GM19438 (cell line): Measurements from ENCODE around the gene DENND4A.
"Not testable (repeated sequence)": the region's sequence is repeated elsewhere in the genome, so short reads cannot be mapped to it uniquely, and the experiment has no call there.

Experiments
- ATAC-seq: cut with Tn5 transposase; IDR thresholded peaks from one replicate; pipeline ENCODE4 v1.9.1; 2021; ENCODE audit warnings: low read depth; ENCODE audit not compliant: unreplicated experiment

The DENND4A gene

GRCh38 chr15:65819563-65819960, 27.5 kb upstream of the DENND4A start:
- no peak for ATAC-seq

GRCh38 chr15:65818927-65819562, 27.0 kb upstream of the DENND4A start:
- no peak for ATAC-seq

- ATAC-seq: no peak
Measured at GRCh38 chr15:65816441-65816840, 24.3 kb upstream of the DENND4A start.

GRCh38 chr15:65816008-65816407, 23.9 kb upstream of the DENND4A start:
- not testable (repeated sequence) for ATAC-seq

GRCh38 chr15:65814271-65814670, 22.2 kb upstream of the DENND4A start:
- not testable (repeated sequence) for ATAC-seq

- ATAC-seq: no peak
Measured at GRCh38 chr15:65812916-65813315, 20.8 kb upstream of the DENND4A start.

GRCh38 chr15:65812467-65812866, 20.4 kb upstream of the DENND4A start:
- ATAC-seq: no peak

GRCh38 chr15:65811835-65812234, 19.7 kb upstream of the DENND4A start:
- ATAC-seq: no peak

- not testable (repeated sequence) for ATAC-seq
Measured at GRCh38 chr15:65811011-65811733, 19.1 kb upstream of the DENND4A start.

- no peak for ATAC-seq
Measured at GRCh38 chr15:65806397-65806796, 14.3 kb upstream of the DENND4A start.

GRCh38 chr15:65805019-65805745, 13.1 kb upstream of the DENND4A start:
- no peak for ATAC-seq

- no peak for ATAC-seq
Measured at GRCh38 chr15:65804252-65804931, 12.3 kb upstream of the DENND4A start.

GRCh38 chr15:65801229-65801805, 9.2 kb upstream of the DENND4A start:
- no peak for ATAC-seq

GRCh38 chr15:65796610-65797078, 4.6 kb upstream of the DENND4A start:
- ATAC-seq: no peak

- ATAC-seq: no peak
Measured at GRCh38 chr15:65795663-65796216, 3.6 kb upstream of the DENND4A start.

- no peak for ATAC-seq
Measured at GRCh38 chr15:65793818-65794104, 1.7 kb upstream of the DENND4A start.

- no peak for ATAC-seq
Measured at GRCh38 chr15:65792988-65793817, 1.1 kb upstream of the DENND4A start.

GRCh38 chr15:65791335-65792137, 557 bp downstream of the DENND4A start:
- ATAC-seq: peak; percentile 32
